ENCODE data around the gene PARP14. TPM values are rescaled to one million over a fixed set of nuclear protein-coding genes. Genes with fewer than 3 reads are reported as not detected.

The PARP14 gene
- total and polyA plus RNA-seq, 2 donors (not counting 3 experiments of a cell fraction or from before 2014, with no cell fraction given), result 19.7 to 41.5 TPM

GRCh38 chr3:122635789-122636188, 44.9 kb upstream of the PARP14 start:
- no TSS peak for BruUV-seq (replicated peaks)
- Histone ChIP-seq H3K4me1 (ENCODE audit: control insufficient read depth, extremely low read depth, insufficient read depth, low read length) (no peaks in the 10 kb centered on the region), H4K20me1 (replicated peaks; ENCODE audit: control insufficient read depth, extremely low read depth, insufficient read depth, low read length) (no peaks in the 10 kb centered on the region), H3K36me3 (ENCODE audit: control insufficient read depth in 2 of 2, extremely low read depth in 1 of 2, insufficient read depth in 2 of 2, low read length in 2 of 2) (no peaks in the 10 kb centered on the region), H3K27ac (ENCODE audit: insufficient read depth, low read depth, low read length) (no peak overlapping the region), H3K79me2 (ENCODE audit: control insufficient read depth, insufficient read depth, low read length) (no peaks in the 10 kb centered on the region), H3K27me3 (ENCODE audit: control insufficient read depth in 2 of 2, insufficient read depth in 2 of 2, low read length in 2 of 2) (peaks cover 14 to 17% of the 10 kb centered on the region in 2 experiments), H2AFZ (ENCODE audit: low read depth, low read length) (no peak overlapping the region), H3K4me3 (replicated peaks in 1 of 3; ENCODE audit: insufficient read depth in 1 of 3, low read depth in 1 of 3, low read length in 3 of 3) (no peak overlapping the region), H3K9ac (replicated peaks; ENCODE audit: extremely low read depth, insufficient read depth, low read length) (no peak overlapping the region), H3K4me2 (ENCODE audit: insufficient read depth, low read length) (no peak overlapping the region), H3K9me1 (replicated peaks; ENCODE audit: control insufficient read depth, extremely low read depth, insufficient read depth, low read length) (no peaks in the 10 kb centered on the region), H3K9me3 (replicated peaks; ENCODE audit: control insufficient read depth, insufficient read depth, low read length) (no peaks in the 10 kb centered on the region)
- DNase-seq (ENCODE audit: low read depth, low spot score), result no peak
- intact Hi-C loops (cut with micrococcal nuclease), result no loop called here
- dilution Hi-C loops (cut with MboI; ENCODE audit: extremely low pct_ligation_motif_present, low sequenced_read_pairs), result no loop called here
- CTCF ChIA-PET, result interaction anchor here (1.3 kb wide), 1 partner anchor 11 kb away, joined by 3 read pairs; no protein-coding TSS in a partner anchor
- FAIRE-seq, result no peak
- TF ChIP-seq JUN (IDR thresholded peaks at IDR 0.05; ENCODE audit: borderline replicate concordance, insufficient read depth, insufficient read length, low read depth) (no peak), POLR2A (IDR thresholded peaks at IDR 0.05; ENCODE audit: low read depth, low read length) (no peak), MYC (IDR thresholded peaks at IDR 0.05; ENCODE audit: low read depth, low read length) (no peak), EZH2 (IDR thresholded peaks at IDR 0.05; ENCODE audit: borderline replicate concordance, low read depth, low read length, severe bottlenecking) (no peak), GATA2 (IDR thresholded peaks at IDR 0.05; ENCODE audit: insufficient read depth, insufficient read length, low read depth, low read length) (no peak), POLR2AphosphoS5 (IDR thresholded peaks at IDR 0.05; ENCODE audit: insufficient read depth, low read depth, low read length) (no peak), FOS (IDR thresholded peaks at IDR 0.05; ENCODE audit: borderline replicate concordance, insufficient read depth, low read length) (no peak), CTCF (IDR thresholded peaks at IDR 0.05; ENCODE audit: extremely low read depth in 1 of 2, insufficient read depth in 1 of 2, low read depth in 1 of 2, low read length in 2 of 2) (no peak), MAX (IDR thresholded peaks at IDR 0.05; ENCODE audit: insufficient read depth, insufficient read length) (no peak)
- POLR2A ChIA-PET, result interaction anchor here (0.6 kb wide), 1 partner anchor 41 kb away, joined by 3 read pairs; no protein-coding TSS in a partner anchor

Data from endothelial cell of umbilical vein (primary cell).